ENCODE measurements around the gene TAGLN. TPM values are rescaled to one million over a fixed set of nuclear protein-coding genes. Genes with fewer than 3 reads are reported as not detected.

The TAGLN gene
- polyA plus RNA-seq, 3 donors: 3.6 to 113 (median 4.0) TPM

DNA sequence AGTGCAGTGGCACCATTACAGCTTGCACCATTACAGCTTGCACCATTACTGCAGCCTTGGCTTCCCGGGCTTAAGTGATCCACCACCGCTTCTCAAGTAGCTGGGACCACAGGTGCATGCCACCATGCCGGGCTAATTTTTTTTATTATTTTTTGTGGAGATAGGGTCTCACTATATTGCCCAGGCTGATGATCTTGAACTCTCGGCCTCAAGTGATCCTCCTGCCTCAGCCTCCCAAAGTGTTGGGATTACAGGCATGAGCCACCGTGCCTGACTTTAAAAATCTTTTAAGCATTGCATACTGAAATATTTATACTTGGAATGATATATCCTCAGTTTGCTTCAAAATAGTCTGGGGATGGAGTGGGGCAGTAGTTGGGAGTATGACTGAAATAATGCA is 44.7 kb upstream of the TAGLN start:
- H3K27ac Mint-ChIP-seq: no peak overlapping the region
- H3K4me1 Mint-ChIP-seq: peaks cover 12% of the 10 kb centered on the region
- Histone ChIP-seq H2AFZ (ENCODE audit: insufficient read depth, low read depth, low read length, poor library complexity, severe bottlenecking) (no peak overlapping the region), H4K20me1 (ENCODE audit: insufficient read depth, low read length) (peaks cover 100% of the 10 kb centered on the region), H3K36me3 (replicated peaks in 1 of 2; ENCODE audit: control insufficient read depth in 1 of 2, insufficient read depth in 2 of 2, low read length in 2 of 2) (peaks cover 36 to 91% of the 10 kb centered on the region in 2 donors), H3K27ac (ENCODE audit: low read depth in 1 of 2, low read length in 2 of 2) (no peak overlapping the region), H3K79me2 (ENCODE audit: insufficient read depth, low read length) (peaks cover 99% of the 10 kb centered on the region), H3K4me1 (ENCODE audit: control insufficient read depth in 1 of 2, insufficient read depth in 2 of 2, low read length in 2 of 2) (no peaks in the 10 kb centered on the region), H3K4me3 (replicated peaks in 1 of 3; ENCODE audit: low read depth in 2 of 3, low read length in 3 of 3) (no peak overlapping the region), H3K9ac (ENCODE audit: insufficient read depth, low read length, poor library complexity, severe bottlenecking) (no peak overlapping the region), H3K9me3 (replicated peaks in 1 of 2; ENCODE audit: control insufficient read depth in 1 of 2, insufficient read depth in 1 of 2, low read length in 2 of 2) (no peaks in the 10 kb centered on the region), H3K27me3 (ENCODE audit: control insufficient read depth in 2 of 2, insufficient read depth in 2 of 2, low read length in 2 of 2) (no peaks in the 10 kb centered on the region), H3K4me2 (replicated peaks; ENCODE audit: extremely low read depth, low read length, poor library complexity, severe bottlenecking) (no peak overlapping the region)
- DNase-seq: no peak
- TF ChIP-seq, protein P1, sequence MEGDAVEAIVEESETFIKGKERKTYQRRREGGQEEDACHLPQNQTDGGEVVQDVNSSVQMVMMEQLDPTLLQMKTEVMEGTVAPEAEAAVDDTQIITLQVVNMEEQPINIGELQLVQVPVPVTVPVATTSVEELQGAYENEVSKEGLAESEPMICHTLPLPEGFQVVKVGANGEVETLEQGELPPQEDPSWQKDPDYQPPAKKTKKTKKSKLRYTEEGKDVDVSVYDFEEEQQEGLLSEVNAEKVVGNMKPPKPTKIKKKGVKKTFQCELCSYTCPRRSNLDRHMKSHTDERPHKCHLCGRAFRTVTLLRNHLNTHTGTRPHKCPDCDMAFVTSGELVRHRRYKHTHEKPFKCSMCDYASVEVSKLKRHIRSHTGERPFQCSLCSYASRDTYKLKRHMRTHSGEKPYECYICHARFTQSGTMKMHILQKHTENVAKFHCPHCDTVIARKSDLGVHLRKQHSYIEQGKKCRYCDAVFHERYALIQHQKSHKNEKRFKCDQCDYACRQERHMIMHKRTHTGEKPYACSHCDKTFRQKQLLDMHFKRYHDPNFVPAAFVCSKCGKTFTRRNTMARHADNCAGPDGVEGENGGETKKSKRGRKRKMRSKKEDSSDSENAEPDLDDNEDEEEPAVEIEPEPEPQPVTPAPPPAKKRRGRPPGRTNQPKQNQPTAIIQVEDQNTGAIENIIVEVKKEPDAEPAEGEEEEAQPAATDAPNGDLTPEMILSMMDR (IDR thresholded peaks at IDR 0.05): no peak
- H3K9me3 Mint-ChIP-seq: peaks cover 0 to 2% (median 0%) of the 10 kb centered on the region in 7 donors
- WGBS (ENCODE audit: insufficient coverage): no CpG with 5 or more reads among the region's 5 CpGs
- no peaks in the 10 kb centered on the region for H3K27me3 Mint-ChIP-seq (ENCODE audit: low read depth in 3 of 3)
- intact Hi-C loops (cut with micrococcal nuclease): no loop called here
- peaks cover 39 to 77% of the 10 kb centered on the region in 2 donors for H3K36me3 Mint-ChIP-seq
- H3K4me3 Mint-ChIP-seq: no peak overlapping the region

DNA sequence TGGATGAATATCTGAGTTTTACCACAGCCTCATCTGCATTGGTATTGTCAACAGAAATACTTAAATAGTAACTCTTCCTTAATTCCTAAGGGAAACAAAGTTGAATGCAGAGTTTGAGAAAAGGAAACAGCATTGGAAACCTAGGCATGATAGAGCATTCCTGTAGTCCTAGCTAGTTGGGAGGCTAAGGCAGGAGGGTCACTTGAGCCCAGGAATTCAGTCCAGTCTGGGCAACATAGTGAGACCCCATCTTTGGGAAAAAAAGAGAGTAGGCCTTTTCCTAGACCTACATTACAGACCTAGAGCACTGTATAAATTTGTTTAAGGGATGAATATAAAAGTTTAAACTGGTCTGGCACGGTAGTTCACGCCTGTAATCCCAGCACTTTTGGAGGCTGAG is 41.7 kb upstream of the TAGLN start:
- no peaks in the 10 kb centered on the region for H3K4me1 ChIP-seq (ENCODE audit: control insufficient read depth in 1 of 2, insufficient read depth in 2 of 2, low read length in 2 of 2)
- TF ChIP-seq, protein P1 (IDR thresholded peaks at IDR 0.05): no peak
- Mint-ChIP-seq H3K9me3 (no peaks in the 10 kb centered on the region), H3K27ac (peak overlapping the region in 1 of 7 donors; percentile 46), H3K4me3 (no peak overlapping the region), H3K27me3 (ENCODE audit: low read depth in 3 of 3) (no peaks in the 10 kb centered on the region), H3K36me3 (peaks cover 52 to 89% of the 10 kb centered on the region in 2 donors), H3K4me1 (peaks cover 6% of the 10 kb centered on the region)
- H3K9me3 ChIP-seq (replicated peaks in 1 of 2; ENCODE audit: control insufficient read depth in 1 of 2, insufficient read depth in 1 of 2, low read length in 2 of 2): no peaks in the 10 kb centered on the region
- H2AFZ ChIP-seq (ENCODE audit: insufficient read depth, low read depth, low read length, poor library complexity, severe bottlenecking): no peak overlapping the region
- no peak overlapping the region for H3K27ac ChIP-seq (ENCODE audit: low read depth in 1 of 2, low read length in 2 of 2)
- intact Hi-C loops (cut with micrococcal nuclease): no loop called here
- H3K36me3 ChIP-seq (replicated peaks in 1 of 2; ENCODE audit: control insufficient read depth in 1 of 2, insufficient read depth in 2 of 2, low read length in 2 of 2): peaks cover 57 to 97% of the 10 kb centered on the region in 2 donors
- H3K79me2 ChIP-seq (ENCODE audit: insufficient read depth, low read length): peaks cover 96% of the 10 kb centered on the region
- WGBS (ENCODE audit: insufficient coverage): no CpG with 5 or more reads among the region's 2 CpGs
- DNase-seq: no peak
- H3K27me3 ChIP-seq (ENCODE audit: control insufficient read depth in 2 of 2, insufficient read depth in 2 of 2, low read length in 2 of 2): no peaks in the 10 kb centered on the region
- H4K20me1 ChIP-seq (ENCODE audit: insufficient read depth, low read length): peaks cover 99% of the 10 kb centered on the region
- H3K4me2 ChIP-seq (replicated peaks; ENCODE audit: extremely low read depth, low read length, poor library complexity, severe bottlenecking): no peak overlapping the region
- no peak overlapping the region for H3K4me3 ChIP-seq (replicated peaks in 1 of 3; ENCODE audit: low read depth in 2 of 3, low read length in 3 of 3)
- H3K9ac ChIP-seq (ENCODE audit: insufficient read depth, low read length, poor library complexity, severe bottlenecking): no peak overlapping the region

Data from CD14-positive monocyte (primary cell).